D721Med (cell line): ENCODE data around the gene RNFT2.

Experiments used
- DNase-seq: peaks from one replicate; pipeline ENCODE4 v3.0.0; 2011; ENCODE audit warnings: low spot score; ENCODE audit not compliant: insufficient read length
- FAIRE-seq: peaks from 2 replicates; lab custom pipeline; 2011; peaks lifted over from hg19 to GRCh38; lab: Jason Lieb, UNC
- TF ChIP-seq, protein P1 (sequence below): IDR thresholded peaks from 2 replicates; pipeline ENCODE4 v1.5.1; 2012; ENCODE audit warnings: mild to moderate bottlenecking, control low read depth; ENCODE audit not compliant: insufficient read depth; ENCODE audit errors: missing control alignments

Gene RNFT2

DNA sequence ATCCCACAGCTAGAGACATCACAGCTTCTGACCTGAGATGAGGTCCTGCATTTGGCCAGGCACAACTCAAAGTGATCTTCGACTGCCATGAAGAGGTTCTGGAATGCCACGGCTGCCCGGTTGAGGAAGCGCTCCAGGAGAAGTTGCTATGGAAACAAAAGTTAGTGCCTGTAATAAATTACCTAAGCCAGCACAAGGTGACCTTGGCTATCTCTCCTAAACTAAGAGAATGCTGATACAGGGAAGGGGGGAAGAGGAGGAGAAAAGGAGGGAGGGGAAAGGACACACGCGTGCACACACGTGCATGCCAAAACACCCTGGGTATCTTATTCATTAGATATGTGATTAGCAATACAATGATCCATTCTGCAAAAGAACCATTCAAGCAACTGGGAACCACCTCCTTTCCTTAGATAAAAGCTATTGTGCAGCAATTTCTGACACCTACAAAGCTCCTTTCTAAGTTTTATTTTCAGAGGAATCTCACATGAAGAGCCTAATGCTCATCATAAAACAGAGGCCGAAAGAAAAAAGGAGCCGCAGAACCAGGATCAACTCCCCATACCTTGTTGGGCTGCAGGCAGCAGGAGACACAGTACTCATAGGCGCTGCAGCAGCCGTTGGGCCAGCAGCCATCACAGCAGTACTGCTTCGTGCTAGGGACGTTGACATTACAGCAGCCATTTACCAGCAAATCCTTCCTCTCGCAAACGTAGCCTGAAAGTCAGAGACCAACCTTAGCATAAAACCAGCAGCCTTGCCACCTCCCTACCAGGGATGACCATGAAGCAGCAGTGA, 18.2 kb upstream of the RNFT2 start:
- DNase-seq (no peak), FAIRE-seq (no peak)
- TF ChIP-seq, protein P1, sequence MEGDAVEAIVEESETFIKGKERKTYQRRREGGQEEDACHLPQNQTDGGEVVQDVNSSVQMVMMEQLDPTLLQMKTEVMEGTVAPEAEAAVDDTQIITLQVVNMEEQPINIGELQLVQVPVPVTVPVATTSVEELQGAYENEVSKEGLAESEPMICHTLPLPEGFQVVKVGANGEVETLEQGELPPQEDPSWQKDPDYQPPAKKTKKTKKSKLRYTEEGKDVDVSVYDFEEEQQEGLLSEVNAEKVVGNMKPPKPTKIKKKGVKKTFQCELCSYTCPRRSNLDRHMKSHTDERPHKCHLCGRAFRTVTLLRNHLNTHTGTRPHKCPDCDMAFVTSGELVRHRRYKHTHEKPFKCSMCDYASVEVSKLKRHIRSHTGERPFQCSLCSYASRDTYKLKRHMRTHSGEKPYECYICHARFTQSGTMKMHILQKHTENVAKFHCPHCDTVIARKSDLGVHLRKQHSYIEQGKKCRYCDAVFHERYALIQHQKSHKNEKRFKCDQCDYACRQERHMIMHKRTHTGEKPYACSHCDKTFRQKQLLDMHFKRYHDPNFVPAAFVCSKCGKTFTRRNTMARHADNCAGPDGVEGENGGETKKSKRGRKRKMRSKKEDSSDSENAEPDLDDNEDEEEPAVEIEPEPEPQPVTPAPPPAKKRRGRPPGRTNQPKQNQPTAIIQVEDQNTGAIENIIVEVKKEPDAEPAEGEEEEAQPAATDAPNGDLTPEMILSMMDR: no peak

DNA sequence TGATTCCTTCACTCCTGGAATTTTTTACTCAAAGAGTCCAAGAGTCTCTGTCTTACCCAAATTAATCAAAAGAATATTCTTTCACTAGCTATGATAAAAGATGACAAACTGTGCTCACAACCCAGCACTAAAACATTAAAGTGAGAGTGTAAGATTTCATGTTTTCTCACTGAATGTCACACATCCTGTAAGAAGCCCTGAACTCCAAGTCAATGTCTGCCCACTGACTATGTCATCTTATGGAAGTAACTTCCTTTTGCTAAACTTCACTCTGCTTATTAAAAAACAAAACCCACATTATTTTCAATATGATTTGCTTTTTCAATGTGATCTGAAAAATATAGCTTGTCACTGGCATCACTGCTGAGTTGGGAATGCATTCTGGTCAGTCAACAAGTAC, 15.9 kb upstream of the RNFT2 start:
- FAIRE-seq (no peak), DNase-seq (no peak)
- TF ChIP-seq, protein P1: no peak

DNA sequence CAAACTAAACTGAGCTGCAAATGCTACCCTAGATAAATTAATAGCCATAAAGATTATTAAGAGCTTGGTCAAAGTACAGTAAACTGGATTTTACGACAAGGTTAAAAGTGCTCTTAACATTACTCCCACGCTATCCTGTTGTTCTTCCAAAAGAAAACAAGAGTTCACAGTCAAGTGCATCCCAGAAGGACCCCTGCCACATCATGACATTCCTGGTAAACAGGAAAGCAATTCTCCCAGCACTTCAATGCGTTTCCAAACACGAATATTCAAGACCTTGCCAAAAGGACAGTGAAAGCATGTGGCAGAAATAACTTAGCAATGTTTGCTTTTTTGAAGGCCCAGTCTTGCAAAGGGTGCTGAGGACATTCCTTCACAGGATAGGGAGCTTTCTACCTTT, 11.4 kb upstream of the RNFT2 start:
- TF ChIP-seq, protein P1: no peak
- DNase-seq: no peak
- FAIRE-seq: no peak

DNA sequence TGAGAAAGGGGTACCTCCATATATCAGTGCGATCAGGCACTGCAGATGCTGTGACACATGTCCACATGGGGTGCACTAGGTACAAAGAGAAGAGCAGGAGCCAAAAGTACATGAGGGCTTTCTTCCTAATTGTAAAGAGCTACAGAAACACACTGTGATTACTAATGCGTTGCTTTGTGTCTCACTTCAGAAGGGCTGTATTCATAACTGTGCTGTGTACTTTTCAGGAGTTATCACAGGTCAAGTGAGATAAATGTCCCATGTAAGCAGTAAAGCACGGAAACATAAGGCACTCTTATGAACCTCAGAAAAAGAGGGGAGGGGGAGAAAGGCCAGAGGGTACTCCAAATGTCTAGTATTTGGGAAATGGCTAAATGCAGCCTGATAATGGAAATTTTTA, 10.9 kb upstream of the RNFT2 start:
- TF ChIP-seq, protein P1: no peak
- FAIRE-seq: no peak

DNA sequence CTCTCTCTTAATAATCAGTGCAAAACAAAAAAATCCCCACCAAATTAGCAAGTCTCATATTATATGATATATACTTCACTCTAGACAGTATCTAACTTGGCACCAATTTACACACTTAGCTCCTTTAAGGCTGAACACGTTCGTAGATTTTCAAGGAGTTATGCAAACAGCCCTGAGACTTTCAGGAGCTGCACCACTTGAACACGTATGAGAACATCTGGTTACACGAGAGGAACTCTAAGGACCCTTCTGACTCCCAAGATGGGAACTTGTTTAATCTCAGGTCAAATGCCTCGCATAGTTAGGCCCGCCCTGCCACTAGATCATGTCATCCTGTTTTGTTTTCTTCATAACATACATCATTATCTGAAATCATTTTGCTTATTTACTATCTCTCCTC, 10.2 kb upstream of the RNFT2 start:
- FAIRE-seq: no peak

More for the DNA sequence above, 10.9 kb upstream of the RNFT2 start:
- no peak for DNase-seq

DNA sequence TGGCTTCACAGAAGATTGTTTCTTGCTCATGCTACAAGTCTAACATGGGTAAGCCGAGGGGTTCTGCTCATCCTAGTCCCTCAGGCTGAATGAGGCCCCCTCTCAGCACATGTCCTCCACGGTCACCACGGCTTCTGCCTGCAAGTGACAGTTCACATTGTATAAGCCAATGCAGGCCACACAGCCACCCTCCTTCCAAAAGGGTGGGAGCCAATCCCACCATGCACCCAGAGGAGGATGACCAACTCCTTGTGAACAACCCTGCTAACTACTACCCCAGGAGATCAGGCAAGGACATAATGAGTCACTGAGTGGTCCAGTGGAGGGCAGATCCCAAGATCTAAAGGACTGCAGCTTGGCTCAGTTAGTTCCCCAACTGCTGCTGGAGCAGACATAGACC, 6.3 kb upstream of the RNFT2 start:
- DNase-seq (no peak), FAIRE-seq (no peak)
- TF ChIP-seq, protein P1: no peak

More for the DNA sequence above, 10.2 kb upstream of the RNFT2 start:
- no peak for DNase-seq
- TF ChIP-seq, protein P1: no peak

DNA sequence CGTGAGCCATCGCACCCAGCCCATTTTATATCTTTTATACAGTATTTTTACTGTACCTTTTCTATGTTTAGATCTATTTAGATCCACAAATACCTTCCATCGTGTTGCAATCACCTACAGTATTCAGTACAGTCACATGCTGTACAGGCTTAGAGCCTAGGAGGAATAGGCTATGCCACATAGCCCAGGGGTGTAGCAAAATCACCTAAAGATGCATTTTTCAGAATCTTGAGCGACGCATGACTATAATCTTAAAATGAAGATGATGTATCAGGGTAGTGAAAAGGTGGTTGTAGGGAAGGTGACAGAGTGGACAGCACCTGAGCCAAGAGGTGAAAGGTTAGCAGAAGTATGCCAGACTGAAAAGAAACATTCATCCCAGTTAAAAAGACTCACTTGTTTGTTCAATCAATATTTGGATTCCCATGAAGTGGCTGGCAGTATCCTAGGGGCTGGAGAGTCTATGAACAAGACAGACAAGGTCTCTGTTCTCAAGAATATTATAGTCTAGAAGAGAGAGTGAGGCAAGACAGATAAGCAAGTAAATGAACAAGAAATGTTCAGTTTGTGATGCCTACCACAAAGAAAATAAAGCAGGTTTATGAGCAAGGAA, 3.9 kb upstream of the RNFT2 start:
- FAIRE-seq (no peak), DNase-seq (no peak)
- TF ChIP-seq, protein P1: no peak
